ENCODE data around the gene TOPBP1.
A peak's percentile ranks its signal among the peaks of the same experiment; 100 is the strongest.
"Not testable (repeated sequence)": the region's sequence is repeated elsewhere in the genome, so short reads cannot be mapped to it uniquely, and the experiment has no call there.

The TOPBP1 gene

GRCh38 chr3:133673746-133674145 is 12.0 kb upstream of the TOPBP1 start:
- DNase-seq, result no peak

DNA sequence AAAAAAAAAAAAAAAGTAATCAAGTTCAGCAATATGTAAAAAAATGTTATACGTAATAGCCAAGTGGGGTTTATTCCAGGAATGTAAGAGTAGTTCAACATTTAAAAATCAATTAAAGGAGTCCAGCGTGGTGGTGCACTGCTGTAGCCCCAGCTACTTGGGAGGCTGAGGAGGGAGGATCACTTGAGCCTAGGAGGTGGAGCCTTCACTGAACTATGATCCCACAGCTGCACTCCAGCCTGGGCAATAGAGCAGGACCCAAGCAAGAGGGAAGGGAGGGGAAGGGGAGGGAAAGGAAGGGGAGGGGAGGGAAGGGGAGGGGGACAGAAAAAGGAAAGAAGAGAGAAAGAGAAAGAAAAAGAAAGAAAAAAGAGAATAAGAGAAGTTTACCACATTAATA is 10.7 kb upstream of the TOPBP1 start:
- DNase-seq, result no peak

DNA sequence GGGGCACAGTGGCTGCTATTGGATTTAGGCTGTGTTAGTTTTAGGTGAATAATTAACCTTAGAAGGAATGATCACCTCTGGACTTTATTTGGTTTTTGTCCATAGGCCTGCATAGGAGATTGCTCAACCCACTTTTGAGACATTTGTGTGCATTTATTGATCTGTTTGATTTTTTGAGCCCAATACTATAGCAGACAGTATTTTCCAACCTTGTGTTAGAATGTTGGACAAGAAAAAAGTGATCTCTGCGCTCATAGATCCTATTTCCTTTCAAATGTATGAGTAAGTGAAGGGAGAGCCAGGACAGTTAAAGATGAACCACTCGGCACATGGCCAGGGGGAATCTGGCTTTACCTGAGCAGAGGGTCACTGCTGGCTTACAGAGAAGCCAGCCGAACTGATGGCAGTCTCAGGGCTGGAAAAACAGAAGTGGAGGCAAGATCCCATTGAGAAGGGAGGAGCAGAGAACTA is 8.8 kb upstream of the TOPBP1 start:
- DNase-seq, result no peak

DNA sequence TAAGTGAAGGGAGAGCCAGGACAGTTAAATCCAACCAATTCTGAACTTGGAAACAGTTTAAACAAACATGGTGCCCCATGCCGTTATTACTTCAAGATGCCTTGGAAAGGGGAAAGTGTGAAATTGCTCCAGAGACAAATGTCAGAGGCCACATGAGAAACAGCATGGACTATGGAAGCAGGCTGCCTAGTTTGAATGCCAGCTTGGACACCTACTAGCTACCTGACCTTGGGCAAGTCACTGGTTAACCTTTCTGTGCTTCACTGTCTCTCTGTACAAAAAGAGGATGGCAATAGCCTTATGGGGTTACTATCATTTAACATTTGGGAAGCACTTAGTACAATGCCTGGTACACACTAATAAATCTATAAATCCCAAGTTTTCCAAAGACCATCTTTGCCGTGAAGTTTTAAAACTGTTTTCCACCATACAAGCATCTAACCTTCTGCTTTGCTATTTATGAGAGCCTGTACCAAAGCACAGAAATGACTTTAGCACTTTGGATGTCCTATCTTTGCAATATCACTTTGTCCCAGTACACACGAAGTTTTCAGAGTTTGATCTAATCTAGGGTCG is 8.3 kb upstream of the TOPBP1 start:
- DNase-seq, result no peak

DNA sequence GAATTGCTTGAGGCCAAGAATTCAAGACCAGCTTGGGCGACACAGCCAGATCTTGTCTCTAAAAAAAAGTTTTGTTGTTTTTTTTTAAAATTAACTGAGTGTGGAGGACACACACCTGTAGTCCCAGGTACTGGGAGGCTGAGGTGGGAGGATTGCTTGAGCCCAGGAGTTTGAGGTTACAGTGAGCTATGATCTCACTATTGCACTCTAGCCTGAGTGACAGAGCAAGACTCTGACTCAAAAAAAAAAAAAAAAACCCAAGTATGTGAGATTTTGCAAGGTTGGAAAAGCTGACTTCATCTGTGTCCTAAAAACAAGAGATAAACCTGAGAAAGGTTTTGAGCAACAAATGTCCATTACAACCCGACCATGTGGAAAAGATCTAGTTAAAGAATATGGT is 5.4 kb upstream of the TOPBP1 start:
- DNase-seq, result no peak

DNA sequence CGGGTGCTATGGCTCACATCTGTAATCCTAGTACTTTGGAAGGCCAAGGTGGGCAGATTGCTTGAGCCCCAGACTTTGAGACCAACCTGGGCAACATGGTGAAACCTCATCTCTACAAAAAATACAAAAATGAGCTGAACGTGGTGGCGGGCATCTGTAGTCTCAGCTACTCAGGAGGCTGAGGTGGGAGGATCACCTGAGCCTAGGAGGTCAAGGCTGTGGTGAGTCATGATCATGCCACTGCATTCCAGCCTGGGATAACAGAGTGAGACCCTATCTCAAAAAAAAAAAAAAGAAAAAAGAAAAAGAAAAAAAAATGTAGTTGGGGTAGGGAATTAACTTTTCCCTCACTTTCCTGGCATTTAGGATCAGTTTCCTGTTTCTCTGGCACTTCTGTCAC is 3.4 kb upstream of the TOPBP1 start:
- not testable (repeated sequence) for DNase-seq

DNA sequence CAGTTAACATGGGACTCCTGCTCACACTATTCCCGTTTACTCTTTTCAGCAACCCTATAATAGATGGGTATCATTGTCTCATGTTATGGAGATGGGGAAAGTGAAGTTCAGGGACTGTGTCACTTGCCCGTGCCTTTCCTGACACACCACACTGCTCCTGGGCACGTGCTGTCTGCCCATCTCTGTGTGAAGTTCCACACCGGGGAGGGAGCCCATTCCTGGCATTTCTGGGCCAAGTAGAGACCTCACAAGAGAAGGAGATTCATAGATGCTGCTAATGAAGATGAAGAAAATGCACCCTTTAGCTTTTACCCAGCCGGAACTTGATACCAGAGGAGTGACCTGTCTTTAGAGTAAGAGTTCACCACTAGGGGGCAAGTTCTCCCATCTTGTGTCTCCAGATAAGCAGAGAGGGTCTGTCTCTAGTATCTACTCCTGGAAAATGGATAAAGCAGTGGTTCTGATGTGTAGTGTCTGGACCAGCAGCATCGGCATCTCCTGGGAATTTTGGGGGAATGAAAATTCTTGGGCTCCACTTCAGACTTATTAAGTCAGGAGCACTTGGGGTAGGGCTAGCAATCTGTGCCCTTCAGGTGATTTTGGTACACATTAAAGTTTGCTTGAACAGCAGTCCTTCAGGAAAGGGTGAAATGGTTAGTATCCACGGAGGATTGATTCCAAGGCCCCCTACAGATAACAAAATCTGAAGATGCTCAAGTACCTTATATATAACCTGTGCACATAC is 2.0 kb upstream of the TOPBP1 start:
- DNase-seq, result peak; percentile 87

- peak; percentile 72 for DNase-seq
These were observed 524 bp upstream of the TOPBP1 start for GRCh38 chr3:133662278-133662651.

DNA sequence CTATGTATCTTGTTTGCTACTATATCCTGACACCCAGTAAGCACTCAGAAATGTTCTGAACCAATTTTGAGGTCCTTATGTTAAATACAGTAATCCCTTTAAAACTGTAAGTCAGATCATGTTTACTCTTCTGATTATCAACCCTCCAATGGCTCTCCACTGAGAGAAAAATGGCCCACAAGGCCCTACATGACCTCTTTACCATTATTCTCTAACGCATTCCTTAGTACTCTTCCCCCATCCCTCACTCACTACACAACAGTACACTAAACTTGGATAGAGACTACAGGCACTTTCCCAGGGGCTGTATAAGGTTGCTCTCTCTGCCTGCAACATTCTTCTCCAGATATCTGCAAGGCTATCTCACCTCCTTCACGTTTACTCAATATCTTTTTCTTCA is 1.9 kb downstream of the TOPBP1 start:
- no peak for DNase-seq

DNA sequence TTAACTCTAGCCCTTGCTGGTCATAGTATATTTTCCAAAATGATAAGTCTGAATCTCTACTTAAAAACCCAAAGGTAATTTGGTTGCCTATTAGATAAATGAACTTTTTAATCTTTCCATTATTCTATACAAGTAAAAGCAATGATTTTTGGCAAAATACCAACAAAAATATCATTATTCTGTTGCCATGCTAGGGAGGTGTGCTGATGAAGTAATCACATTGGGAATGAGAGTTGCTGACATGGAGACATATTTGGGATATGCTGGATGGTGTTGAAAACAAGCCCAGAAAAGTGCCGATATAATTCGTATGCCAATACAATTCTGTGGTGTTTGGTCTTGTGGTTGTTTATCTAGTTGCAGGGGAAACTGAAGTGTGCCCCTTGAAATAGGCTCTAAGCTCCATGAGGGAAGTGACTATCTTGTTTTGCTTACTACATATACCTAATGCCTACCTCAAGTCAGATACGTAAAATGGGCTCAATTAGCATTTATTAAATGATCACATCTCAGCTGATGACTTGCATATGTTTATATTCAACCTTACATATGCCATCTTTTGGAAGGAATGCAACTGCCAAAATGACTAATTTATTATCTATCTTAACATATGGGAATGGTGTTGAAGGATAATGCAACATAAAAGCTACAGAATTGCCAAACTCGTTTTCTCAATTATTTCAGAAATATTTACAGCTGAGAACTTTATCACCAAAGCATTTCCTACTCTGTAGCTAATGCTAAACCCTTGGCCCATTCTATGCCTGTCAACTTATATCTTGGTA is 5.8 kb downstream of the TOPBP1 start:
- no peak for DNase-seq

- no peak for DNase-seq
These were observed 12.2 kb downstream of the TOPBP1 start for GRCh38 chr3:133649486-133650068.

DNA sequence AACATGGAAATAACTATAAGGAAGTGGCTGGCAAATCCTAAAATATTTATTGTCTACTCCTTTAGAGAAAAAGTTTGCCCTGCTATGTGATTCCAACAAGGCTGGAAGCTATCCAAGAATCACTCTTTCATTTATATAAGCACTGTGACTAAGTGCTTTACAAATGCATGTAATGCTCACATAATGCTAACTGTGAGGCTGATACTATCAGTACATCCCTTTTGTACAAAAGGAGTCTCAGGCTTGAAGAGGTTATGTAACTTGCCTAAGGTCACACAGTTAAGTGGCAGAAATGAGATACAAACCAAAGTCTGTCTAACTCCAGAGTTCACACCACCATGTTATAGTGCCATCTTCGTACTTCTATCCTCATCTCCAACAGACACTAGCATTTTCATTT is 17.0 kb downstream of the TOPBP1 start:
- DNase-seq, result no peak

- DNase-seq, result no peak
These were observed 18.1 kb downstream of the TOPBP1 start for GRCh38 chr3:133643611-133644010.

GRCh38 chr3:133641254-133641653 is 20.5 kb downstream of the TOPBP1 start:
- DNase-seq, result no peak

- DNase-seq, result no peak
These were observed 28.3 kb downstream of the TOPBP1 start for GRCh38 chr3:133633439-133633838.

DNA sequence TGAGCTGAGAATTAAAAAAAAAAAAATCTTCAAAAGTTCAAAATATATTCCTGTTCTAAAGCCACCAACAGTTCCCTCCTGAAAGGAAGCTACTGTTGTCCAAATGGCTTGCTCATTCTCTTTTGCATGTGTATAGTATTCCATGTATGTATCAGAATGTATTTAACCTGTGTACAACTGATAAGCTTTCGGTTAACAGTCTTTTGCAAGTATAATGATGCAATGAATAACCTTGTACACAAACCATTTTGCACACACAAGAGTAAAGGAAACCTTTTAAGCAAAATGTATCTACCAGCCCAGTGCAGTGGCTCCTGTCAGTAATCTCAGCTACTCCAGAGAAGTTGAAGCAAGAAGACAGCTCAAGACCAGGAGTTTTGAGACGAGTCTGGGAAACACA is 32.6 kb downstream of the TOPBP1 start:
- peak; percentile 58 for DNase-seq

GRCh38 chr3:133627789-133628188 is 34.0 kb downstream of the TOPBP1 start:
- no peak for DNase-seq

DNA sequence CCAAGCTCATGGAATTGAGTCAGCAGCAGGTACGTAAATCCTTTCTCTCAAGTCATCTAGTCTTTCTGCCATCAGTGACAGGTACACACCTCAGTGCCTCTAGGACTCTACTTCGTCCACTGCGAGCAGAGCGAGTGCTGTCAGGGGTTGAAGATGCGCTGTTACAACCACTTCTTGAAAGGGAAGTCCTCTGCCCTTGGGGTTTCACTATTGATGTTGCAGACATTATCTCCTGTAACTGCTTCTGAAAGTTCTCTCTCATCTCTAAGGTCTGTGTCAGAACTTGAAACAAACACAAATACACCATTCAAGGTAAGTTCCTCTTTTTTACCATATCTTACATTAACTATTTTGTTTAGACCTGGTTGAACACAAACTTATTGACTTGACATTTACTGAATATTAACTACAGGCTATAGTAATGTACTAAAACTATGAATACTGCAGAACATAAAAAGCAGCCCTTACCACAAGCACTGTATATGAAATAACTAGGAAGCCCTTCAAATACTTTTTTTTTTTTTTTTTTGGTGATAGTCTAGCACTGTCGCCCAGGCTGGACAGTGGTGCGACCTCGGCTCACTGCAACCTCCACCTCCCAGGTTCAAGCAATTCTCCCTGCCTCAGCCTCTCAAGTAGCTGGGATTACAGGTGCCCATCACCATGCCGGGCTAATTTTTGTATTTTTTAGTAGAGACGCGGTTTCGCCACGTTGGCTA is 41.5 kb downstream of the TOPBP1 start:
- DNase-seq, result no peak

GRCh38 chr3:133611534-133611933 is 50.2 kb downstream of the TOPBP1 start:
- DNase-seq, result no peak

- no peak for DNase-seq
These were observed 51.7 kb downstream of the TOPBP1 start for GRCh38 chr3:133610031-133610430.

GRCh38 chr3:133608388-133608787 is 53.4 kb downstream of the TOPBP1 start:
- no peak for DNase-seq

DNA sequence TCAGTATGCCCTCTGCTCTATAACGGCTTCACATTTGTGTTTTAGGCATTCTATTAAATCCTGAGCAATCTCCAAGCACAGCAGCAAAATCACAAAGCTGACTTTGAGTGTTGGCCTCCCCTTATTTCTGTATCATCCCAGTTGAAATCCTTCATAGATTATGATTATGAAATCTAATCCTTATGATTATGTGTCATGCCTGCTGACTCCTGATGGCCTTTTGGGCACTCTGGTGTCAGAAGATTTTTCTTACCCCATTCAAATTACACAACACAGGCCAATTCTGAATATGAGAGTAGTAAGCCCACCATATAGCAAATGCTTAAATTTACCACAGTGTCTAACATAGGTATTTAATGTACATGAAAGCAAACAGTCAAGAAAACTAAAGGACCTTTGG is 53.9 kb downstream of the TOPBP1 start:
- DNase-seq, result no peak

DNA sequence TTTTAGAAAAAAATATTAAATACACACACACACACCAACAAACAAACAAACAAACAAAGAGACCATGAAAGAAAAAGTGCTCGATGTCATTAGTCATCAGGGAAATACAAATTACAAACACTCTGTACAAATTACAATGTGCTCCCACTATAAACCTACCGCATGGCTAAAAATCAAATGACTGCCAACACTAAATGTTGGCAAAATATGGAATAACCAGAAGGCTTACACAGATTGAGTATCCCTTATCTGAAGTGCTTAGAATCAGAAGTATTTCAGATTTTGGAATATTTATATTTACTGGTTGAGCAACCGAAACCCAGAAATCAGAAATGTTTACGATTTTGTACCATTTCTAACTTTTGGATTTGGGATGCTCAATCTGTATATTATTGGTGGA is 54.8 kb downstream of the TOPBP1 start:
- DNase-seq, result no peak

All from OCI-M1 (cell line).